Measurements from ENCODE around the gene TMEM127. TPM values are rescaled to one million over a fixed set of nuclear protein-coding genes. Genes with fewer than 3 reads are reported as not detected.
A peak's percentile ranks its signal among the peaks of the same experiment; 100 is the strongest.

Gene TMEM127
- polyA plus RNA-seq, 3 donors = 72.3 to 107 (median 78.5) TPM

DNA sequence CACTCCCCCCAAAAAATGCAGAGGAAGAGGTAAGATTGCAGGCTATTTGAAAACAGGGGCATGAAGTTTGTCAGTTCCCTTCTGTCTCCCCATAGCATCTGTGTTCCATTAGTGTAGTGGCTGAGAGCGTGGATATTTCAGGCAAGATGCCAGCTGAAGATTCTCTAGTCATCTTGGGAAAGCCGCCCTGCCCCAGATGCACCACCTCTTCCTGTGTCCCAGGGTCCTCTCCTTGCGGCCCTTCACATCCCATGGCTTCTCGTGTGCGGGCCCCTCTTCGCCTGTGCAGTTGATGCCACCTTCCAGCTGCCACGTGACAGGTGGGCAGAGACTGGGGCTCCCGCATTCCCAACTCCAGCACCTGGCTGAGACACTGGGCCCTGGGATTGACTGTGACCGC, 16.1 kb downstream of the TMEM127 start:
- TF ChIP-seq, protein P1, sequence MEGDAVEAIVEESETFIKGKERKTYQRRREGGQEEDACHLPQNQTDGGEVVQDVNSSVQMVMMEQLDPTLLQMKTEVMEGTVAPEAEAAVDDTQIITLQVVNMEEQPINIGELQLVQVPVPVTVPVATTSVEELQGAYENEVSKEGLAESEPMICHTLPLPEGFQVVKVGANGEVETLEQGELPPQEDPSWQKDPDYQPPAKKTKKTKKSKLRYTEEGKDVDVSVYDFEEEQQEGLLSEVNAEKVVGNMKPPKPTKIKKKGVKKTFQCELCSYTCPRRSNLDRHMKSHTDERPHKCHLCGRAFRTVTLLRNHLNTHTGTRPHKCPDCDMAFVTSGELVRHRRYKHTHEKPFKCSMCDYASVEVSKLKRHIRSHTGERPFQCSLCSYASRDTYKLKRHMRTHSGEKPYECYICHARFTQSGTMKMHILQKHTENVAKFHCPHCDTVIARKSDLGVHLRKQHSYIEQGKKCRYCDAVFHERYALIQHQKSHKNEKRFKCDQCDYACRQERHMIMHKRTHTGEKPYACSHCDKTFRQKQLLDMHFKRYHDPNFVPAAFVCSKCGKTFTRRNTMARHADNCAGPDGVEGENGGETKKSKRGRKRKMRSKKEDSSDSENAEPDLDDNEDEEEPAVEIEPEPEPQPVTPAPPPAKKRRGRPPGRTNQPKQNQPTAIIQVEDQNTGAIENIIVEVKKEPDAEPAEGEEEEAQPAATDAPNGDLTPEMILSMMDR (IDR thresholded peaks at IDR 0.05) = no peak
- peak overlapping the region in 1 of 2 donors; percentile 3 for H3K27ac ChIP-seq (ENCODE audit: low read depth in 1 of 2, low read length in 2 of 2)
- 93% methylated on average over 9 of the region's 9 CpGs for WGBS (ENCODE audit: insufficient coverage)
- Mint-ChIP-seq H3K9me3 (peaks cover 0 to 4% (median 2%) of the 10 kb centered on the region in 7 donors), H3K27ac (peak overlapping the region in 4 of 7 donors; percentile 24 to 76 (median 38)), H3K36me3 (peaks cover 65 to 74% of the 10 kb centered on the region in 2 donors), H3K4me1 (peaks cover 78% of the 10 kb centered on the region), H3K4me3 (no peak overlapping the region), H3K27me3 (ENCODE audit: low read depth in 3 of 3) (peaks cover 0 to 4% (median 0%) of the 10 kb centered on the region in 3 donors)
- no peak overlapping the region for H3K4me2 ChIP-seq (replicated peaks; ENCODE audit: extremely low read depth, low read length, poor library complexity, severe bottlenecking)
- peaks cover 63% of the 10 kb centered on the region for H3K79me2 ChIP-seq (ENCODE audit: insufficient read depth, low read length)
- peaks cover 63 to 74% of the 10 kb centered on the region in 2 donors for H3K4me1 ChIP-seq (ENCODE audit: control insufficient read depth in 1 of 2, insufficient read depth in 2 of 2, low read length in 2 of 2)
- H2AFZ ChIP-seq (ENCODE audit: insufficient read depth, low read depth, low read length, poor library complexity, severe bottlenecking) = no peak overlapping the region
- H3K36me3 ChIP-seq (replicated peaks in 1 of 2; ENCODE audit: control insufficient read depth in 1 of 2, insufficient read depth in 2 of 2, low read length in 2 of 2) = peaks cover 48 to 53% of the 10 kb centered on the region in 2 donors
- H3K9me3 ChIP-seq (replicated peaks in 1 of 2; ENCODE audit: control insufficient read depth in 1 of 2, insufficient read depth in 1 of 2, low read length in 2 of 2) = no peaks in the 10 kb centered on the region
- peaks cover 3% of the 10 kb centered on the region for H4K20me1 ChIP-seq (ENCODE audit: insufficient read depth, low read length)
- H3K4me3 ChIP-seq (replicated peaks in 1 of 3; ENCODE audit: low read depth in 2 of 3, low read length in 3 of 3) = no peak overlapping the region
- H3K9ac ChIP-seq (ENCODE audit: insufficient read depth, low read length, poor library complexity, severe bottlenecking) = no peak overlapping the region
- DNase-seq = no peak
- no peaks in the 10 kb centered on the region for H3K27me3 ChIP-seq (ENCODE audit: control insufficient read depth in 2 of 2, insufficient read depth in 2 of 2, low read length in 2 of 2)
- intact Hi-C loops (cut with micrococcal nuclease) = no loop called here

DNA sequence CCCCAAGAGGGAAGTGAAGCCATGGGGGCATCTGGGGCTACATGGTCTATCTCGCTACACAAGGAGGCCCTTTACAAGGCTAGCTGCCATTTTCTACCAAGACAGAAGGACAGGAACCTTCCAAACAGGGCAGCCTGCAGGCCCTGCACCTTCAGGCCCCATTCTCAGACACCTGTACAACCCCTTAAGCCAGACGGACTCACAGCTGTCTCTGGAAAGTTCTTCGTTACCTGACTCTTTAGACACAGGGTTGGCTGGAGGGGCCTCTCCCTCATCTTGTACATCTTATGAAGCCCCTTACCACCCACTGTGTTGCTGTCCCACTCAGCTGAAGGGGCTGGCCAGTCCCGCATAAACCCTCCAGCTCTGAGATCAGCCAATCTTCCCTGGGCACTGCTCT, 17.2 kb downstream of the TMEM127 start:
- Histone ChIP-seq H3K4me3 (replicated peaks in 1 of 3; ENCODE audit: low read depth in 2 of 3, low read length in 3 of 3) (no peak overlapping the region), H3K27me3 (ENCODE audit: control insufficient read depth in 2 of 2, insufficient read depth in 2 of 2, low read length in 2 of 2) (no peaks in the 10 kb centered on the region), H3K27ac (ENCODE audit: low read depth in 1 of 2, low read length in 2 of 2) (peak overlapping the region; percentile 1 to 31), H3K9me3 (replicated peaks in 1 of 2; ENCODE audit: control insufficient read depth in 1 of 2, insufficient read depth in 1 of 2, low read length in 2 of 2) (no peaks in the 10 kb centered on the region), H2AFZ (ENCODE audit: insufficient read depth, low read depth, low read length, poor library complexity, severe bottlenecking) (no peak overlapping the region), H4K20me1 (ENCODE audit: insufficient read depth, low read length) (peaks cover 3% of the 10 kb centered on the region), H3K4me2 (replicated peaks; ENCODE audit: extremely low read depth, low read length, poor library complexity, severe bottlenecking) (no peak overlapping the region), H3K4me1 (ENCODE audit: control insufficient read depth in 1 of 2, insufficient read depth in 2 of 2, low read length in 2 of 2) (peaks cover 65 to 80% of the 10 kb centered on the region in 2 donors), H3K36me3 (replicated peaks in 1 of 2; ENCODE audit: control insufficient read depth in 1 of 2, insufficient read depth in 2 of 2, low read length in 2 of 2) (peaks cover 37 to 43% of the 10 kb centered on the region in 2 donors), H3K9ac (ENCODE audit: insufficient read depth, low read length, poor library complexity, severe bottlenecking) (no peak overlapping the region), H3K79me2 (ENCODE audit: insufficient read depth, low read length) (peaks cover 56% of the 10 kb centered on the region)
- intact Hi-C loops (cut with micrococcal nuclease) = no loop called here
- 94% methylated on average over 3 of the region's 4 CpGs for WGBS (ENCODE audit: insufficient coverage)
- H3K4me3 Mint-ChIP-seq = no peak overlapping the region
- DNase-seq = no peak
- peaks cover 82% of the 10 kb centered on the region for H3K4me1 Mint-ChIP-seq
- TF ChIP-seq, protein P1 (IDR thresholded peaks at IDR 0.05) = no peak
- H3K9me3 Mint-ChIP-seq = peaks cover 0 to 4% (median 2%) of the 10 kb centered on the region in 7 donors
- H3K27ac Mint-ChIP-seq = peak overlapping the region in 5 of 7 donors; percentile 26 to 97 (median 70)
- H3K27me3 Mint-ChIP-seq (ENCODE audit: low read depth in 3 of 3) = peaks cover 0 to 4% (median 0%) of the 10 kb centered on the region in 3 donors
- peaks cover 55 to 68% of the 10 kb centered on the region in 2 donors for H3K36me3 Mint-ChIP-seq

Data from CD14-positive monocyte (primary cell).